BJ (cell line): ENCODE measurements around the gene TKT. TPM values are rescaled to one million over a fixed set of nuclear protein-coding genes. Genes with fewer than 3 reads are reported as not detected.
A peak's percentile ranks its signal among the peaks of the same experiment; 100 is the strongest.

Experiments
- CTCF ChIA-PET: fragments of 350-600 bp; formaldehyde crosslinking; extraction: SDS; loops from one replicate; lab custom pipeline; 2021; ENCODE audit warnings: antibody characterized with exemption, inconsistent platforms; lab: Yijun Ruan, JAX
- POLR2A ChIA-PET: fragments of 300-600 bp; sonication (Branson Sonifier 250); formaldehyde crosslinking; extraction: SDS; loops from one replicate; lab custom pipeline; 2021; ENCODE audit warnings: antibody characterized with exemption; lab: Charles Lee
- DNase-seq: peaks from one replicate; pipeline ENCODE4 v3.0.0-alpha.2; 2011; ENCODE audit warnings: low read depth
- H3K27me3 ChIP-seq: 2 replicates; pipeline ENCODE4 v1.6.0; 2011; ENCODE audit warnings: low read length; ENCODE audit not compliant: control insufficient read depth, insufficient read depth
- H3K36me3 ChIP-seq: 2 replicates; pipeline ENCODE4 v1.5.1; 2011; ENCODE audit warnings: low read length; ENCODE audit not compliant: control insufficient read depth, insufficient read depth
- H3K4me3 ChIP-seq: 2 replicates; pipeline ENCODE4 v1.5.1; 2011; ENCODE audit warnings: low read depth, mild to moderate bottlenecking, control low read depth, low read length
- CTCF ChIP-seq: IDR thresholded peaks from 2 replicates; pipeline ENCODE4 v1.5.1; 2011; ENCODE audit warnings: low read depth, mild to moderate bottlenecking, control low read depth, inconsistent platforms, low read length, moderate library complexity; ENCODE audit not compliant: insufficient read depth
- polyA plus RNA-seq: library from polyadenylated mRNA; depleted of rRNA; stranded (reverse); fragments of >200 nt; gene quantifications from 2 replicates; pipeline ENCODE4 v1.2.3, GENCODE V29; 2011

The TKT gene
- polyA plus RNA-seq, 1 experiment = 305 TPM

- ChIA-PET CTCF (interaction anchor here (1.1 to 1.2 kb wide), 2 partner anchors 10 to 48 kb away, joined by 3 read pairs; no protein-coding TSS in a partner anchor), POLR2A (no interaction called here)
- H3K4me3 ChIP-seq = no peak overlapping the region
- H3K27me3 ChIP-seq = no peaks in the 10 kb centered on the region
- H3K36me3 ChIP-seq = peaks cover 30% of the 10 kb centered on the region
- no peak for DNase-seq
- TF ChIP-seq CTCF = no peak
These were observed 11.6 kb downstream of the TKT start for GRCh38 chr3:53244271-53244670.

GRCh38 chr3:53243785-53244184 lies 12.0 kb downstream of the TKT start:
- Histone ChIP-seq H3K36me3 (peaks cover 30% of the 10 kb centered on the region), H3K4me3 (no peak overlapping the region), H3K27me3 (no peaks in the 10 kb centered on the region)
- CTCF ChIA-PET = interaction anchor here (1.1 to 1.2 kb wide), 2 partner anchors 10 to 48 kb away, joined by 3 read pairs; no protein-coding TSS in a partner anchor
- no peak for TF ChIP-seq CTCF
- POLR2A ChIA-PET = no interaction called here
- no peak for DNase-seq

GRCh38 chr3:53243165-53243564 lies 12.7 kb downstream of the TKT start:
- peak; percentile 82 for DNase-seq
- Histone ChIP-seq H3K27me3 (no peaks in the 10 kb centered on the region), H3K4me3 (no peak overlapping the region), H3K36me3 (peaks cover 36% of the 10 kb centered on the region)
- CTCF ChIA-PET = interaction anchor here (1.2 kb wide), 1 partner anchor 9 kb away, joined by 3 read pairs; no protein-coding TSS in a partner anchor
- TF ChIP-seq CTCF = peak; percentile 26; the same call in 1 of the 2 replicates
- POLR2A ChIA-PET = no interaction called here

- CTCF ChIA-PET = interaction anchor here (1.2 kb wide), 1 partner anchor 9 kb away, joined by 3 read pairs; no protein-coding TSS in a partner anchor
- peaks cover 36% of the 10 kb centered on the region for H3K36me3 ChIP-seq
- DNase-seq = no peak
These were observed 13.2 kb downstream of the TKT start for GRCh38 chr3:53242642-53243041.

GRCh38 chr3:53242155-53242554 lies 13.7 kb downstream of the TKT start:
- peaks cover 36% of the 10 kb centered on the region for H3K36me3 ChIP-seq

More at GRCh38 chr3:53242642-53243041, 13.2 kb downstream of the TKT start:
- no peak for TF ChIP-seq CTCF
- POLR2A ChIA-PET = no interaction called here
- Histone ChIP-seq H3K27me3 (no peaks in the 10 kb centered on the region), H3K4me3 (no peak overlapping the region)

More at GRCh38 chr3:53242155-53242554, 13.7 kb downstream of the TKT start:
- no peaks in the 10 kb centered on the region for H3K27me3 ChIP-seq
- DNase-seq = no peak
- TF ChIP-seq CTCF = no peak
- no peak overlapping the region for H3K4me3 ChIP-seq
- ChIA-PET CTCF (interaction anchor here (1.0 to 1.2 kb wide), 2 partner anchors 10 to 46 kb away, joined by 3 read pairs; no protein-coding TSS in a partner anchor), POLR2A (no interaction called here)
